Colonic mucosa (tissue), 4 donors: ENCODE data around the gene MOB3C. TPM values are rescaled to one million over a fixed set of nuclear protein-coding genes. Genes with fewer than 3 reads are reported as not detected.

Experiments used
- DNase-seq: peaks from one replicate; pipeline ENCODE4 v3.0.0-alpha.2; 2020
- H3K27ac ChIP-seq: fragments of 200-600 bp; one replicate; pipeline ENCODE4 v1.8.0; 2021
- H3K27me3 ChIP-seq: fragments of 200-600 bp; one replicate; pipeline ENCODE4 v1.8.0; 2021
- H3K36me3 ChIP-seq: fragments of 200-600 bp; one replicate; pipeline ENCODE4 v1.8.0; 2021
- H3K4me1 ChIP-seq: fragments of 200-600 bp; one replicate; pipeline ENCODE4 v1.8.0; 2021; ENCODE audit warnings: mild to moderate bottlenecking
- H3K4me3 ChIP-seq: fragments of 200-600 bp; one replicate; pipeline ENCODE4 v1.8.0; 2021
- H3K9ac ChIP-seq, 2 donors: one replicate each; pipeline ENCODE4 v1.7.0; 2013; ENCODE audit warnings: control low read depth in 2 of 2, low read depth in 2 of 2, low read length in 2 of 2
- H3K9me3 ChIP-seq: fragments of 200-600 bp; one replicate; pipeline ENCODE4 v1.8.0; 2021
- CTCF ChIP-seq: fragments of 200-600 bp; IDR thresholded peaks from one replicate; pipeline ENCODE4 v1.8.0; 2022; ENCODE audit warnings: antibody characterized with exemption, mild to moderate bottlenecking
- intact Hi-C: fragments of 100-400 bp; cut with DNase I; formaldehyde crosslinking; loops from one replicate; pipeline ENCODE4 v1.14.1; 2022
- total RNA-seq, 2 donors: library from RNA; stranded (reverse); fragmentation: NEBNext Ultra II Directional in 1 of 2; extraction: Animal tissue kit (Norgen Biotek cat#: 25700) in 1 of 2; gene quantifications; one replicate each; pipeline ENCODE4 v1.2.1, GENCODE V29; 2021
- donor health status: healthy.
- donor health status: DM: no; HTN: no; CAD: no.
- donor health status: DM: no; HTN: no; CAD: no.

The MOB3C gene
- total RNA-seq, 2 donors from 2014 or later = 11.8 to 16.3 TPM

GRCh38 chr1:46558141-46558963 lies 58.3 kb downstream of the MOB3C start:
- H3K9ac ChIP-seq = no peak overlapping the region
- no peak overlapping the region for H3K4me3 ChIP-seq
- DNase-seq = no peak
- intact Hi-C loops = no loop called here
- H3K27ac ChIP-seq = no peak overlapping the region
- H3K4me1 ChIP-seq = no peaks in the 10 kb centered on the region
- H3K27me3 ChIP-seq = no peaks in the 10 kb centered on the region
- H3K9me3 ChIP-seq = no peaks in the 10 kb centered on the region
- peaks cover 7% of the 10 kb centered on the region for H3K36me3 ChIP-seq
- no peak for TF ChIP-seq CTCF

Other genes starting within 250 kb of the MOB3C start
- 100 to 1,000 TPM in 1 of 2 donors, 10 to 100 TPM in 1; 70.0 to 117 TPM for gene FAAH, start 222.5 kb downstream of the MOB3C start, total RNA-seq
- not detected for gene DMBX1, start 127.0 kb downstream of the MOB3C start, total RNA-seq
- gene KNCN, start 65.2 kb downstream of the MOB3C start, total RNA-seq = not detected
- 10 to 100 TPM; 27.0 to 36.8 TPM for gene MKNK1, start 12.5 kb downstream of the MOB3C start, total RNA-seq
- 10 to 100 TPM; 55.8 to 66.1 TPM for gene ATPAF1, start 51.6 kb upstream of the MOB3C start, total RNA-seq
- not detected for gene TEX38, start 55.0 kb upstream of the MOB3C start, total RNA-seq
- 100 to 1,000 TPM in 1 of 2 donors, 10 to 100 TPM in 1; 87.4 to 114 TPM for gene EFCAB14, start 102.3 kb upstream of the MOB3C start, total RNA-seq
- gene CYP4B1, start 182.2 kb upstream of the MOB3C start, total RNA-seq = 1 to 10 TPM in 1 of 2 donors, not detected in 1; 1.2 TPM